ENCODE measurements around the gene KCMF1. TPM values are rescaled to one million over a fixed set of nuclear protein-coding genes. Genes with fewer than 3 reads are reported as not detected.

The KCMF1 gene
- total and polyA plus RNA-seq, 2 of the 13 experiments (the other 11 are each of a cell fraction or from before 2014, with no cell fraction given), result 62.1 to 116 TPM

- Histone ChIP-seq H3K4me1 (ENCODE audit: insufficient read depth, low read length) (peaks cover 9% of the 10 kb centered on the region), H3K27me3 (ENCODE audit: control insufficient read depth in 1 of 2, insufficient read depth in 2 of 2, low read length in 2 of 2) (no peaks in the 10 kb centered on the region), H3K9me3 (ENCODE audit: low read length) (no peaks in the 10 kb centered on the region), H3K79me2 (ENCODE audit: insufficient read depth, low read length) (no peaks in the 10 kb centered on the region), H3K4me3 (replicated peaks in 1 of 3; ENCODE audit: insufficient read depth in 1 of 3, low read depth in 2 of 3, low read length in 3 of 3) (no peak overlapping the region), H2AFZ (ENCODE audit: low read length) (no peak overlapping the region), H3K36me3 (replicated peaks in 1 of 2; ENCODE audit: control insufficient read depth in 1 of 2, insufficient read depth in 2 of 2, low read length in 2 of 2) (peaks cover 14 to 37% of the 10 kb centered on the region in 2 experiments), H4K20me1 (ENCODE audit: insufficient read depth, low read length) (no peaks in the 10 kb centered on the region; the same call in 1 of the 2 replicates), H3K4me2 (ENCODE audit: low read depth, low read length) (no peak overlapping the region), H3K27ac (ENCODE audit: extremely low read length, insufficient read depth, low read length) (no peak overlapping the region), H3K9ac (ENCODE audit: insufficient read depth, low read depth, low read length) (no peak overlapping the region)
- in situ Hi-C loops (cut with HindIII; ENCODE audit: extremely low pct_ligation_motif_present, low pct_unique_long_range_greater_than_20kb), result no loop called here
- ATAC-seq (no peak), DNase-seq (ENCODE audit: low spot score) (peak; percentile 22), FAIRE-seq (no peak)
- CTCF ChIA-PET (ENCODE audit: low intra/inter-chr PET ratio, low total read pairs), result no interaction called here
- POLR2A ChIA-PET, result no interaction called here
- 95% methylated on average over 6 of the region's 6 CpGs for WGBS (ENCODE audit: low lambda C conversion rate)
- intact Hi-C loops (cut with micrococcal nuclease; ENCODE audit: unreplicated experiment), result no loop called here
- TF ChIP-seq ZNF18 (CRISPR knock-in tag; IDR thresholded peaks at IDR 0.05; ENCODE audit: insufficient replicate concordance) (no peak), RBM22 (optimal IDR thresholded peaks at IDR 0.05; ENCODE audit: low read length) (peak; percentile 79)
- no TSS peak for BruUV-seq (replicated peaks)
These were observed 82.8 kb downstream of the KCMF1 start for GRCh38 chr2:85053802-85054201.

- ChIA-PET POLR2A (no interaction called here), CTCF (ENCODE audit: low intra/inter-chr PET ratio, low total read pairs) (no interaction called here)
- TF ChIP-seq POLR2G (IDR thresholded peaks at IDR 0.05; ENCODE audit: low read depth, low read length) (peak; percentile 50; the same call in 1 of the 2 replicates), RBM22 (optimal IDR thresholded peaks at IDR 0.05; ENCODE audit: low read length) (peak; percentile 17), E2F2 (CRISPR knock-in tag; IDR thresholded peaks at IDR 0.05; ENCODE audit: borderline replicate concordance) (no peak)
- no peaks in the 10 kb centered on the region; a peak in 1 of 5 replicates for H3K27me3 ChIP-seq (ENCODE audit: control insufficient read depth in 1 of 2, insufficient read depth in 2 of 2, low read length in 2 of 2)
- H3K9me3 ChIP-seq (ENCODE audit: low read length), result no peaks in the 10 kb centered on the region
- no peak overlapping the region for H3K9ac ChIP-seq (ENCODE audit: insufficient read depth, low read depth, low read length)
- FAIRE-seq (no peak), DNase-seq (ENCODE audit: low spot score) (no peak), ATAC-seq (peak; percentile 23)
- H3K79me2 ChIP-seq (ENCODE audit: insufficient read depth, low read length), result no peaks in the 10 kb centered on the region
- intact Hi-C loops (cut with micrococcal nuclease; ENCODE audit: unreplicated experiment) (no loop called here), in situ Hi-C loops (cut with HindIII; ENCODE audit: extremely low pct_ligation_motif_present, low pct_unique_long_range_greater_than_20kb) (no loop called here)
- no peaks in the 10 kb centered on the region; the same call in 1 of the 2 replicates for H4K20me1 ChIP-seq (ENCODE audit: insufficient read depth, low read length)
- WGBS (ENCODE audit: low lambda C conversion rate), result 88% methylated on average over 15 of the region's 15 CpGs
- no TSS peak for BruUV-seq (replicated peaks)
- no peak overlapping the region for H2AFZ ChIP-seq (ENCODE audit: low read length)
- H3K4me2 ChIP-seq (ENCODE audit: low read depth, low read length), result no peak overlapping the region
- H3K36me3 ChIP-seq (replicated peaks in 1 of 2; ENCODE audit: control insufficient read depth in 1 of 2, insufficient read depth in 2 of 2, low read length in 2 of 2), result peaks cover 5 to 17% of the 10 kb centered on the region in 2 experiments; a peak in 4 of 5 replicates
- no peak overlapping the region for H3K4me3 ChIP-seq (replicated peaks in 1 of 3; ENCODE audit: insufficient read depth in 1 of 3, low read depth in 2 of 3, low read length in 3 of 3)
- no peak overlapping the region for H3K27ac ChIP-seq (ENCODE audit: extremely low read length, insufficient read depth, low read length)
- peaks cover 11% of the 10 kb centered on the region for H3K4me1 ChIP-seq (ENCODE audit: insufficient read depth, low read length)
These were observed 86.4 kb downstream of the KCMF1 start for GRCh38 chr2:85057226-85057962.
